Astrocyte (in vitro differentiated cells and primary cell): ENCODE data around the gene C1QTNF1. TPM values are rescaled to one million over a fixed set of nuclear protein-coding genes. Genes with fewer than 3 reads are reported as not detected.

Experiments
- DNase-seq: peaks from one replicate; pipeline ENCODE4 v3.0.0-alpha.2; 2010; ENCODE audit warnings: low read depth
- FAIRE-seq: peaks from 2 replicates; lab custom pipeline; 2011; peaks lifted over from hg19 to GRCh38; lab: Jason Lieb, UNC
- H2AFZ ChIP-seq: 2 replicates; pipeline ENCODE4 v1.6.0; 2012; ENCODE audit warnings: low read depth, low read length, inconsistent platforms
- H3K27ac ChIP-seq: 2 replicates; pipeline ENCODE4 v1.5.1; 2011; ENCODE audit warnings: low read depth, low read length, inconsistent platforms
- H3K27me3 ChIP-seq: 2 replicates; pipeline ENCODE4 v1.6.0; 2011; ENCODE audit warnings: low read length, inconsistent platforms; ENCODE audit not compliant: insufficient read depth
- H3K36me3 ChIP-seq: 2 replicates; pipeline ENCODE4 v1.5.1; 2011; ENCODE audit warnings: low read length, inconsistent platforms; ENCODE audit not compliant: insufficient read depth
- H3K4me1 ChIP-seq: 2 replicates; pipeline ENCODE4 v1.5.1; 2011; ENCODE audit warnings: low read length, inconsistent platforms; ENCODE audit not compliant: insufficient read depth
- H3K4me2 ChIP-seq: 2 replicates; pipeline ENCODE4 v1.6.0; 2012; ENCODE audit warnings: low read length, inconsistent platforms
- H3K4me3 ChIP-seq: 2 replicates; pipeline ENCODE4 v1.5.1; 2011; ENCODE audit warnings: low read depth, mild to moderate bottlenecking, low read length, inconsistent platforms; ENCODE audit not compliant: insufficient read depth
- H3K79me2 ChIP-seq: 2 replicates; pipeline ENCODE4 v1.6.0; 2012; ENCODE audit warnings: mild to moderate bottlenecking, low read length, inconsistent platforms; ENCODE audit not compliant: insufficient read depth
- H3K9ac ChIP-seq: 2 replicates; pipeline ENCODE4 v1.6.0; 2012; ENCODE audit warnings: mild to moderate bottlenecking, low read length, inconsistent platforms
- H3K9me3 ChIP-seq: 2 replicates; pipeline ENCODE4 v1.5.1; 2012; ENCODE audit warnings: low read depth, mild to moderate bottlenecking, low read length, inconsistent platforms; ENCODE audit not compliant: insufficient read depth
- H4K20me1 ChIP-seq: 2 replicates; pipeline ENCODE4 v1.6.0; 2012; ENCODE audit warnings: low read length, inconsistent platforms; ENCODE audit not compliant: insufficient read depth
- H3K27ac Mint-ChIP-seq: one replicate; pipeline ENCODE4 v1.8.0; 2021; ENCODE audit warnings: mild to moderate bottlenecking, mixed read lengths; ENCODE audit not compliant: unreplicated experiment
- H3K27me3 Mint-ChIP-seq: one replicate; pipeline ENCODE4 v1.8.0; 2021; ENCODE audit warnings: low read depth, mixed read lengths; ENCODE audit not compliant: unreplicated experiment
- H3K36me3 Mint-ChIP-seq: one replicate; pipeline ENCODE4 v1.8.0; 2021; ENCODE audit warnings: low read depth, mixed read lengths; ENCODE audit not compliant: unreplicated experiment
- H3K4me1 Mint-ChIP-seq: one replicate; pipeline ENCODE4 v1.8.0; 2021; ENCODE audit warnings: low read depth, mixed read lengths; ENCODE audit not compliant: unreplicated experiment
- H3K4me3 Mint-ChIP-seq: one replicate; pipeline ENCODE4 v1.8.0; 2021; ENCODE audit warnings: mild to moderate bottlenecking, moderate library complexity, mixed read lengths; ENCODE audit not compliant: unreplicated experiment
- H3K9me3 Mint-ChIP-seq: one replicate; pipeline ENCODE4 v1.8.0; 2021; ENCODE audit warnings: mild to moderate bottlenecking, mixed read lengths; ENCODE audit not compliant: unreplicated experiment
- EZH2 ChIP-seq: IDR thresholded peaks from 2 replicates; pipeline ENCODE4 v1.6.1; 2012; ENCODE audit warnings: mild to moderate bottlenecking, low read length, inconsistent platforms; ENCODE audit not compliant: insufficient read depth
- total RNA-seq: library from RNA; stranded (reverse); gene quantifications from 2 replicates; pipeline ENCODE4 v1.2.1, GENCODE V29; 2021
- TF ChIP-seq, protein P1 (sequence below): IDR thresholded peaks from 2 replicates; pipeline ENCODE4 v1.5.1; 2011; ENCODE audit warnings: low read depth, mild to moderate bottlenecking, inconsistent platforms, low read length, moderate library complexity; ENCODE audit not compliant: insufficient read depth

C1QTNF1 gene
- total RNA-seq, 1 donor from 2014 or later: 2.2 TPM

- Mint-ChIP-seq H3K4me3 (no peak overlapping the region), H3K4me1 (no peaks in the 10 kb centered on the region), H3K36me3 (peaks cover 2% of the 10 kb centered on the region), H3K27ac (no peak overlapping the region), H3K27me3 (peaks cover 18% of the 10 kb centered on the region), H3K9me3 (no peaks in the 10 kb centered on the region)
- TF ChIP-seq EZH2: no peak
- TF ChIP-seq, protein P1, sequence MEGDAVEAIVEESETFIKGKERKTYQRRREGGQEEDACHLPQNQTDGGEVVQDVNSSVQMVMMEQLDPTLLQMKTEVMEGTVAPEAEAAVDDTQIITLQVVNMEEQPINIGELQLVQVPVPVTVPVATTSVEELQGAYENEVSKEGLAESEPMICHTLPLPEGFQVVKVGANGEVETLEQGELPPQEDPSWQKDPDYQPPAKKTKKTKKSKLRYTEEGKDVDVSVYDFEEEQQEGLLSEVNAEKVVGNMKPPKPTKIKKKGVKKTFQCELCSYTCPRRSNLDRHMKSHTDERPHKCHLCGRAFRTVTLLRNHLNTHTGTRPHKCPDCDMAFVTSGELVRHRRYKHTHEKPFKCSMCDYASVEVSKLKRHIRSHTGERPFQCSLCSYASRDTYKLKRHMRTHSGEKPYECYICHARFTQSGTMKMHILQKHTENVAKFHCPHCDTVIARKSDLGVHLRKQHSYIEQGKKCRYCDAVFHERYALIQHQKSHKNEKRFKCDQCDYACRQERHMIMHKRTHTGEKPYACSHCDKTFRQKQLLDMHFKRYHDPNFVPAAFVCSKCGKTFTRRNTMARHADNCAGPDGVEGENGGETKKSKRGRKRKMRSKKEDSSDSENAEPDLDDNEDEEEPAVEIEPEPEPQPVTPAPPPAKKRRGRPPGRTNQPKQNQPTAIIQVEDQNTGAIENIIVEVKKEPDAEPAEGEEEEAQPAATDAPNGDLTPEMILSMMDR: no peak
- no peak overlapping the region for H3K4me2 ChIP-seq
- no peaks in the 10 kb centered on the region for H3K36me3 ChIP-seq
- H4K20me1 ChIP-seq: peaks cover 12% of the 10 kb centered on the region
- no peak overlapping the region for H3K9ac ChIP-seq
- H2AFZ ChIP-seq: no peak overlapping the region
- DNase-seq (no peak), FAIRE-seq (no peak)
- no peaks in the 10 kb centered on the region for H3K79me2 ChIP-seq
- no peak overlapping the region for H3K27ac ChIP-seq
- no peaks in the 10 kb centered on the region for H3K9me3 ChIP-seq
- H3K27me3 ChIP-seq: no peaks in the 10 kb centered on the region
- no peak overlapping the region for H3K4me3 ChIP-seq
- no peaks in the 10 kb centered on the region for H3K4me1 ChIP-seq
These were observed 67.3 kb downstream of the C1QTNF1 start for GRCh38 chr17:79091226-79091670.

DNA sequence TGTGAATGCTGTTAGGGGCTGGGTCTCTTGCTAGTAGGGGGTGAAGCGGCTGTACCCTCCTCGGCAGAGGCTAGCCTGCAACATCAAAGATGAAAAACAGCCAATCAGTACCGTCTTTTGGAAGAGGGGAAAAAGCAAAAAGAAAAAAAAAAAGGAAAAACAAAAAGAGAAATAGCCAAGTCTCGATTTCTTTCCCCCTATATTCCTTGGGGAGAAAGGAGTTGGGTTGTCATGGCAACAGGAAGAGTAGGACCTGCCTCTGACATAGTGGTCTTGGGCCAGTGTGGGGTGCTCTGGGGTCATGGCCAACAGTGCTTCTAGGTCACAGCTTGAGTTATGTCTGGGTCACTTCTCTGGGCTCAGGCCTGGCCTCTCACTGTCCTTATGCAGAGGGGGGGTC is 68.6 kb downstream of the C1QTNF1 start:
- no peaks in the 10 kb centered on the region for H3K36me3 Mint-ChIP-seq
- H3K4me3 Mint-ChIP-seq: no peak overlapping the region
- Histone ChIP-seq H3K27me3 (no peaks in the 10 kb centered on the region), H3K9ac (no peak overlapping the region), H3K79me2 (no peaks in the 10 kb centered on the region), H3K9me3 (no peaks in the 10 kb centered on the region), H3K4me2 (no peak overlapping the region), H3K27ac (no peak overlapping the region), H4K20me1 (peaks cover 12% of the 10 kb centered on the region), H3K4me1 (no peaks in the 10 kb centered on the region), H2AFZ (no peak overlapping the region), H3K4me3 (no peak overlapping the region), H3K36me3 (no peaks in the 10 kb centered on the region)
- FAIRE-seq (no peak), DNase-seq (no peak)
- no peaks in the 10 kb centered on the region for H3K4me1 Mint-ChIP-seq
- H3K27ac Mint-ChIP-seq: no peak overlapping the region
- H3K27me3 Mint-ChIP-seq: peaks cover 19% of the 10 kb centered on the region
- no peaks in the 10 kb centered on the region for H3K9me3 Mint-ChIP-seq
- no peak for TF ChIP-seq EZH2
- TF ChIP-seq, protein P1: no peak

DNA sequence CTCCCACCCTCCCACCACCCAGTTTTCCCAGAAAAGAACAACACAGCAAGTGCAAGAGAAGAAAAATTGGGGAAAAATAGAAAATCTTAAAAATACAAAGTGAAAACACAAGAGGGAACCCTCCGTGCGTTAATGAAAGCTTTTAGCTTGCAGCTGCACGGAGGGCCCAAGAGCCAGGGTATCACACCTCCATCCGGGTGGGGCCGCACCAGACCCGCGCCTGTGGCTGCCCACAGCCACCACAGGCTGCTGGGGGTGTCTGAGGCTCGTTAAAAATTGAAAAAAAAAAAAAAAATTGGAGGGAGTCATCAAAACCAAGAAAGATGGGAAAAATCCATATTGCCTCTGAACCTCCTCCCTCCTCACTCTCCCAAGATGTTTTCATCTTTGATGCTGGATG is 69.3 kb downstream of the C1QTNF1 start:
- no peaks in the 10 kb centered on the region for H3K4me1 ChIP-seq
- no peaks in the 10 kb centered on the region for H3K79me2 ChIP-seq
- H3K9me3 ChIP-seq: no peaks in the 10 kb centered on the region
- H3K9me3 Mint-ChIP-seq: no peaks in the 10 kb centered on the region
- peaks cover 7% of the 10 kb centered on the region for H3K27me3 ChIP-seq
- FAIRE-seq: no peak
- H3K4me3 Mint-ChIP-seq: no peak overlapping the region
- peaks cover 26% of the 10 kb centered on the region for H3K27me3 Mint-ChIP-seq
- peaks cover 6% of the 10 kb centered on the region for H4K20me1 ChIP-seq
- no peak overlapping the region for H3K4me3 ChIP-seq
- H2AFZ ChIP-seq: no peak overlapping the region
- H3K27ac Mint-ChIP-seq: no peak overlapping the region
- no peak overlapping the region for H3K9ac ChIP-seq
- no peak for DNase-seq
- H3K4me1 Mint-ChIP-seq: no peaks in the 10 kb centered on the region
- no peak for TF ChIP-seq EZH2
- TF ChIP-seq, protein P1: no peak
- H3K27ac ChIP-seq: no peak overlapping the region
- no peaks in the 10 kb centered on the region for H3K36me3 ChIP-seq
- no peak overlapping the region for H3K4me2 ChIP-seq
- no peaks in the 10 kb centered on the region for H3K36me3 Mint-ChIP-seq
